Measurements from ENCODE around the gene PFDN4.

DNA sequence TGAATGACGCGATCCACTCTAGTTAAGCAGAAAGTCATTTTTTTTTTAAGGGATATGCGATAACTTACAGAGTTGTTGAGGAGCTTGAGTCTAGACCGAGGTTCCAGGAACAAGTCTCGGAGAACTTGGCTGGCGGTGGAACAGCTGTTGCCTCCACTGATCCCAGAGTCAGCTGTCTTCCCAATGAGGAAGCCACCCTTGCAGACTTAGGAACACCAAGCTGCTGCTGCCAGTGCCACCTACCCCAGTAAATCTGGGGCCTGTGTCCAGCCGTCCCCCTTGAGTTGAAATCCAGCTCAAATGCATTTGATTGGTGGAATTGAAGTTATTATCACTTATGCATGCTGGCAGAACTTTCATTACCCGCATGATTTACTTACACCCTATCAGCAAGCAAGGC is 6.7 kb downstream of the PFDN4 start:
- TF ChIP-seq CTCF (conservative IDR thresholded peaks at IDR 0.05 in 1 of 2, IDR thresholded peaks at IDR 0.05 in 1 of 2; ENCODE audit: low read depth in 1 of 2, low read length in 2 of 2) (no peak), EZH2 (IDR thresholded peaks at IDR 0.05; ENCODE audit: low read length, missing control alignments) (no peak)

Measured in fibroblast of lung (primary cell).